HEK293T (cell line): ENCODE data around the gene MFSD6.
"Not testable (repeated sequence)": the region's sequence is repeated elsewhere in the genome, so short reads cannot be mapped to it uniquely, and the experiment has no call there.

Source experiments
- CTCF ChIA-PET: fragments of 350-600 bp; formaldehyde crosslinking; extraction: SDS; loops from one replicate; lab custom pipeline; 2021; ENCODE audit warnings: antibody characterized with exemption, inconsistent platforms; lab: Yijun Ruan, JAX
- POLR2A ChIA-PET: fragments of 350-600 bp; formaldehyde crosslinking; extraction: SDS; loops from one replicate; lab custom pipeline; 2020; ENCODE audit warnings: antibody characterized with exemption, inconsistent platforms; lab: Yijun Ruan, JAX
- DNase-seq: peaks from one replicate; pipeline ENCODE4 v3.0.0; 2012; ENCODE audit warnings: mixed read lengths; ENCODE audit errors: extremely low spot score
- ARNT ChIP-seq: fragments of 450-650 bp; IDR thresholded peaks from 2 replicates; pipeline ENCODE4 v1.6.1; 2017; ENCODE audit warnings: mild to moderate bottlenecking
- BHLHE40 ChIP-seq: fragments of 450-650 bp; IDR thresholded peaks from 2 replicates; pipeline ENCODE4 v1.6.1; 2016; ENCODE audit warnings: mild to moderate bottlenecking, moderate library complexity, borderline replicate concordance
- CTBP1 ChIP-seq: fragments of 450-650 bp; IDR thresholded peaks from 2 replicates; pipeline ENCODE4 v1.6.1; 2016; ENCODE audit warnings: borderline replicate concordance
- ELF4 ChIP-seq: fragments of 450-650 bp; IDR thresholded peaks from 2 replicates; pipeline ENCODE4 v1.6.1; 2017; ENCODE audit warnings: antibody characterized with exemption
- FOXA1 ChIP-seq: fragments of 450-650 bp; IDR thresholded peaks from 2 replicates; pipeline ENCODE4 v1.6.1; 2016; ENCODE audit warnings: mild to moderate bottlenecking
- FOXK2 ChIP-seq: fragments of 450-650 bp; IDR thresholded peaks from 2 replicates; pipeline ENCODE4 v1.6.1; 2016; ENCODE audit warnings: mild to moderate bottlenecking
- FOXM1 ChIP-seq: fragments of 450-650 bp; IDR thresholded peaks from 2 replicates; pipeline ENCODE4 v1.6.1; 2017; ENCODE audit warnings: mild to moderate bottlenecking, borderline replicate concordance
- HDGF ChIP-seq: fragments of 450-650 bp; IDR thresholded peaks from 2 replicates; pipeline ENCODE4 v1.6.1; 2017; ENCODE audit warnings: antibody characterized with exemption, borderline replicate concordance
- L3MBTL2 ChIP-seq: fragments of 450-650 bp; conservative IDR thresholded peaks from 2 replicates; pipeline ENCODE4 v1.6.1; 2016; ENCODE audit warnings: mild to moderate bottlenecking
- LEF1 ChIP-seq: fragments of 450-650 bp; IDR thresholded peaks from 2 replicates; pipeline ENCODE4 v1.6.1; 2017; ENCODE audit warnings: mild to moderate bottlenecking, borderline replicate concordance
- NFRKB ChIP-seq: fragments of 450-650 bp; IDR thresholded peaks from 2 replicates; pipeline ENCODE4 v1.6.1; 2016; ENCODE audit warnings: mild to moderate bottlenecking, moderate library complexity
- PKNOX1 ChIP-seq: fragments of 450-650 bp; IDR thresholded peaks from 2 replicates; pipeline ENCODE4 v1.6.1; 2016
- SP1 ChIP-seq: fragments of 450-650 bp; IDR thresholded peaks from 2 replicates; pipeline ENCODE4 v1.6.1; 2017
- SUZ12 ChIP-seq: fragments of 450-650 bp; IDR thresholded peaks from 2 replicates; pipeline ENCODE4 v1.6.1; 2016; ENCODE audit warnings: mild to moderate bottlenecking
- TARDBP ChIP-seq: fragments of 450-650 bp; IDR thresholded peaks from 2 replicates; pipeline ENCODE4 v1.6.1; 2016
- ZNF384 ChIP-seq: fragments of 450-650 bp; IDR thresholded peaks from 2 replicates; pipeline ENCODE4 v1.6.1; 2016

MFSD6 gene

DNA sequence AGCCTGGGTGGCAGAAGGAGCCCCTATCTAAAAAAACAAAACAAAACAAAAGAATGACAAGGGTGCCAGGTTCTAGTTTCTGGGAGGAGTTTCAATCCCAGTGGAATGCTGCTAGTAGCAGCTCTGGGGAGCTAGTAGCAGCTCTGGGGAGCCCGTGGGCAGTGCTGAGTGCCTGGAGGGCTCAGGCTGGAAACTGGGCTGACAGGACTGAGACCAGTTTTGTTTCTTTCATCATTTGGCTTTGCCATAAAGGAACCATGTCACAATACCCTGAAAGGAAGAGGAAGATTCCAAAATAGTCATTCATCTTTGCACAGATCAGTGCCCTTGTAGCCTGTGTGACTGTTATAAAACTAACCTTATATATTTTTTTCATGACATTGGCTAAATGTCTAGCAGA, 10.6 kb downstream of the MFSD6 start:
- ChIA-PET POLR2A (no interaction called here), CTCF (interaction anchor here (0.6 kb wide), 1 partner anchor 31 kb away, joined by 3 read pairs; no protein-coding TSS in a partner anchor)
- no peak for DNase-seq
- TF ChIP-seq CTBP1 (no peak), ARNT (no peak), L3MBTL2 (no peak), SP1 (no peak), HDGF (no peak), TARDBP (no peak), LEF1 (no peak), FOXK2 (no peak), BHLHE40 (no peak), ELF4 (no peak), NFRKB (no peak), FOXA1 (no peak)

GRCh38 chr2:190420801-190421200, 12.6 kb downstream of the MFSD6 start:
- CTCF ChIA-PET: no interaction called here
- no peak for DNase-seq
- POLR2A ChIA-PET: no interaction called here
- TF ChIP-seq SP1 (no peak), HDGF (no peak), L3MBTL2 (no peak), ARNT (no peak), FOXA1 (no peak), NFRKB (no peak), LEF1 (no peak), SUZ12 (no peak), PKNOX1 (no peak), ELF4 (no peak), ZNF384 (no peak), TARDBP (no peak), FOXM1 (no peak), FOXK2 (no peak), CTBP1 (no peak), BHLHE40 (no peak)

DNA sequence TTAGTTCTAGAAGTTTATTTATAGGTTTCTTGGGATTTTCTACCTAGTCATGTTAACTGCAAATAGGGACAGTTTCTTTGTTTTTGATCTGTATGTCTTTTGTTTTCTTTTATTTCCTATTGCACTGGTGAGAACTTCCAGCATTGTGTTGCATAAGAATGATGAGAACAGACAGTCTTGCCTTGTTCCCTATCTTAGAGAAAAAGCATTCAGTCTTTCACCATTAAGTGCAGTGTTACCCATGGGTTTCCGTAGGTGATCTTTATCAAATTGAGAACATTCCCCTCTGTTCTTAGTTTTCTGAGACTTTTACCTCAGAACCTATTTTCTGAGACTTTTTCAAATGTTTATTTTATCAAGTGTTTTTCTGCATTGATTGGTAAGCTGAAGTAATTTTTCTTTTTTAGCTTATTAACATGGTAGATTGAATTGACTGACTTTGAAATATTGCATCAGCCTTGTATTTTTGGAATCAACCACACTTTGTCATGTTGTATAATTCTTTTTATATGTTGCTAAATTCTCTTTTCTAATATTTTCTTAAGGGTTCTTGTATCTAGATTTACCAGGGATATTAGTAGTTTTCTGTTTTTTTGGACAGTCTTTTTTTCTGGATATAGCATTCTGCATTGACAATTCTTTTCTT, 17.2 kb downstream of the MFSD6 start:
- ChIA-PET POLR2A (no interaction called here), CTCF (no interaction called here)
- no peak for TF ChIP-seq CTBP1
- no peak for TF ChIP-seq BHLHE40
- TF ChIP-seq PKNOX1: no peak
- no peak for TF ChIP-seq SP1
- TF ChIP-seq FOXK2: no peak
- TF ChIP-seq L3MBTL2: no peak
- TF ChIP-seq SUZ12: no peak
- no peak for TF ChIP-seq LEF1
- TF ChIP-seq HDGF: no peak
- no peak for TF ChIP-seq ELF4
- TF ChIP-seq NFRKB: no peak
- TF ChIP-seq FOXA1: no peak
- no peak for TF ChIP-seq TARDBP
- no peak for TF ChIP-seq ZNF384
- TF ChIP-seq FOXM1: no peak
- TF ChIP-seq ARNT: no peak
- DNase-seq: no peak

DNA sequence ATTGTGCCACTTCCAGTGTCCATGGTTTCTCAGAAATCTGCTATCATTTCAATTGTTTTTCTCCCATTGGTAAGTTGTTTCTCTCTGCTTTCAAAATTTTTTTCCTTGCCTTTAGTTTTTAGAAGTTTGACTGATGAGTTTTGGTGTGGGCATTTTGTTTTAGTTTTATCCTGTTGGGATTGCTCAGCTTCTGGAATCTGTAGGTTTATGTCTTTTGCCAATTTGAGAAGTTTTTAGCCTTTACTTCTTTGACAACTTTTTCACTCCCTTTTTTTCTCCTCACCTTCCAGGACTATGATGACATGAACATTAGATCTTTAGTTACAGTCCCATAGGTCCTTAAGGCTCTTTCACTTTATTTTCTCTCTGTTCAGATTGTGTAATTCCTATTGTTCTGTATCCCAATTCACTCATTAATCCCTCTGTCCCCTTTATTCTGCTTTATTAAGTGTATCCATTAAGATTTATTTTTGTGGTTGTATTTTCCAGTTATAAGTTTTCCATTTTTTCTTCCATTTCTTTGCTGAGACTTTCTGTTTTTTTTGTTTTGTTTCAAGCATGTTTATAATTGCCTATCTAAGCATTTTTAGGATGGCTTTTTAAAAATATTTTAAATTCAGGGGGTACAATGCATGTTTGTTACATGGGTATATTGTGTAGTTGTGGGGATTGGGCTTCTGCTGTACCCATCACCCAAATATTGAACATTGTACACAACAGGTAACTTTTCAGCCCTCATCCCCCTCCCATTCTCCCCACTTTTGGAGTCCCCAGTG, 17.9 kb downstream of the MFSD6 start:
- CTCF ChIA-PET: no interaction called here
- POLR2A ChIA-PET: no interaction called here
- DNase-seq: no peak
- TF ChIP-seq FOXM1 (no peak), SP1 (no peak), ARNT (no peak), ZNF384 (no peak), NFRKB (no peak), SUZ12 (no peak), L3MBTL2 (no peak), TARDBP (no peak), HDGF (no peak), FOXK2 (no peak), ELF4 (no peak), PKNOX1 (no peak), LEF1 (no peak), CTBP1 (no peak), BHLHE40 (no peak)

GRCh38 chr2:190430866-190431265, 22.7 kb downstream of the MFSD6 start:
- DNase-seq, POLR2A ChIA-PET, CTCF ChIA-PET: not testable (repeated sequence)

DNA sequence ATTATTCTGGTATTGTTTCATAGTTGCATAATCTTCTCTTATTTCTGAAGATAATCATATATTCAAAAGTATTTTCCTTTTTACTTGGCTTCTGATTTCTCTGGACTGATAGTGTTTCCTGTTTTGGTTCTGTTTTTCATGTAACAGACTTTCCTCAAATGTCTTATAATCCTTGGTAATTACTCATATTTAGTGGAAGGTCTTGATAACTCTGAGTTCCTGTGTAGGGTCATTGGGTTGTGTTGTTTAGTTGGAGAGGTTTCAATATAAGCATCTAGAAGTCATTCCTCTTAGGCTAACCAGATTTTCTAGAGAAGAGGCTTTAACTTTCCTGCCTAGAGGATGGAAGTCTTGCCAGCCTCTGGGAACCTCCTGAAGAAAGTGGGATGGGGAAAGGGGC, 23.8 kb downstream of the MFSD6 start:
- TF ChIP-seq FOXK2: no peak
- no peak for TF ChIP-seq ZNF384
- TF ChIP-seq TARDBP: no peak
- TF ChIP-seq BHLHE40: no peak
- TF ChIP-seq SP1: no peak
- no peak for TF ChIP-seq L3MBTL2
- TF ChIP-seq PKNOX1: no peak
- TF ChIP-seq FOXA1: no peak
- TF ChIP-seq LEF1: no peak
- TF ChIP-seq ELF4: no peak
- TF ChIP-seq SUZ12: no peak
- no peak for TF ChIP-seq NFRKB
- TF ChIP-seq CTBP1: no peak
- POLR2A ChIA-PET: no interaction called here
- CTCF ChIA-PET: no interaction called here
- no peak for DNase-seq
